Fibroblast of pulmonary artery (primary cell): Measurements from ENCODE around the gene PGA5.

Experiments used
- DNase-seq: peaks from one replicate; pipeline ENCODE4 v3.0.0-alpha.2; 2010; ENCODE audit warnings: low read depth
- H3K4me3 ChIP-seq: replicated peaks from 2 replicates; pipeline ENCODE4 v1.5.1; 2011; ENCODE audit warnings: low read depth, mild to moderate bottlenecking, control low read depth, low read length, moderate library complexity
- TF ChIP-seq, protein P1 (sequence below): IDR thresholded peaks from 2 replicates; pipeline ENCODE4 v1.5.1; 2011; ENCODE audit warnings: mild to moderate bottlenecking, control low read depth, low read length, inconsistent platforms; ENCODE audit errors: missing control alignments

PGA5 gene

DNA sequence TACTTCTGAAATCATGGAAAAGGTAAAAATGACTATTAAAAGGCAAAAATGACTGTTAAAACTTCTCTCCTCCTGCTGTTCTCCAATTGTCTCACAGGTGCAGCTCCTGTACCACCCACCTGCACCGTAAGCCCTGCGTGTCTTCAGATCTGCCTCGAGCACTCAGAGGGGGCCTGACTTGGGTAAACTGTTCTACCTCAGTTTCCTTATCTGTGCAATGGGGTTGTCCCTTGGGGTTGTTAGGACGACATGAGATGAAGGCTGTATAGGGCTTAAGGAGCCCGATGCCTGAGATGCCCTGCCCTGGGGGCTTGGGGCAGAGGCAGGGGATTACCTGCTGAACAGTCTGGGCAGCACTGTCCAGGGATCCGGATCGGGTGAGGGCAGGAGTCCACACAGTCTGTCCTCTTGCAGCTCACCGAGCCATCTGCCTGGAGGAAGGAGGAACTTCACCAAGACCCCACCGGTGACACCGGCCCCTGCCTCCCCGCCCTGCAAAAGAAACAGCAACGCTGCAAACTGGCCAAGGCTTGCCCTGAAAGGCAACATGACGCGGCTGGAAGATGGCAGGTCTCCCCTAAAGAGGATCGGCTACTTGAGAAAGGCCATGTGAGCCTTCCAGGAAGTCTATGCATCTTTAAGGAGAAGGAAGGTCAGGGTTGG lies 27.7 kb downstream of the PGA5 start:
- TF ChIP-seq, protein P1, sequence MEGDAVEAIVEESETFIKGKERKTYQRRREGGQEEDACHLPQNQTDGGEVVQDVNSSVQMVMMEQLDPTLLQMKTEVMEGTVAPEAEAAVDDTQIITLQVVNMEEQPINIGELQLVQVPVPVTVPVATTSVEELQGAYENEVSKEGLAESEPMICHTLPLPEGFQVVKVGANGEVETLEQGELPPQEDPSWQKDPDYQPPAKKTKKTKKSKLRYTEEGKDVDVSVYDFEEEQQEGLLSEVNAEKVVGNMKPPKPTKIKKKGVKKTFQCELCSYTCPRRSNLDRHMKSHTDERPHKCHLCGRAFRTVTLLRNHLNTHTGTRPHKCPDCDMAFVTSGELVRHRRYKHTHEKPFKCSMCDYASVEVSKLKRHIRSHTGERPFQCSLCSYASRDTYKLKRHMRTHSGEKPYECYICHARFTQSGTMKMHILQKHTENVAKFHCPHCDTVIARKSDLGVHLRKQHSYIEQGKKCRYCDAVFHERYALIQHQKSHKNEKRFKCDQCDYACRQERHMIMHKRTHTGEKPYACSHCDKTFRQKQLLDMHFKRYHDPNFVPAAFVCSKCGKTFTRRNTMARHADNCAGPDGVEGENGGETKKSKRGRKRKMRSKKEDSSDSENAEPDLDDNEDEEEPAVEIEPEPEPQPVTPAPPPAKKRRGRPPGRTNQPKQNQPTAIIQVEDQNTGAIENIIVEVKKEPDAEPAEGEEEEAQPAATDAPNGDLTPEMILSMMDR, result no peak
- no peak overlapping the region for H3K4me3 ChIP-seq
- DNase-seq, result no peak

- no peak overlapping the region for H3K4me3 ChIP-seq
- peak; percentile 49 for DNase-seq
- TF ChIP-seq, protein P1, result no peak
Measured at GRCh38 chr11:61270354-61271076, 29.5 kb downstream of the PGA5 start.

- TF ChIP-seq, protein P1, result no peak
- DNase-seq, result no peak
Measured at GRCh38 chr11:61272731-61273130, 31.8 kb downstream of the PGA5 start.

DNA sequence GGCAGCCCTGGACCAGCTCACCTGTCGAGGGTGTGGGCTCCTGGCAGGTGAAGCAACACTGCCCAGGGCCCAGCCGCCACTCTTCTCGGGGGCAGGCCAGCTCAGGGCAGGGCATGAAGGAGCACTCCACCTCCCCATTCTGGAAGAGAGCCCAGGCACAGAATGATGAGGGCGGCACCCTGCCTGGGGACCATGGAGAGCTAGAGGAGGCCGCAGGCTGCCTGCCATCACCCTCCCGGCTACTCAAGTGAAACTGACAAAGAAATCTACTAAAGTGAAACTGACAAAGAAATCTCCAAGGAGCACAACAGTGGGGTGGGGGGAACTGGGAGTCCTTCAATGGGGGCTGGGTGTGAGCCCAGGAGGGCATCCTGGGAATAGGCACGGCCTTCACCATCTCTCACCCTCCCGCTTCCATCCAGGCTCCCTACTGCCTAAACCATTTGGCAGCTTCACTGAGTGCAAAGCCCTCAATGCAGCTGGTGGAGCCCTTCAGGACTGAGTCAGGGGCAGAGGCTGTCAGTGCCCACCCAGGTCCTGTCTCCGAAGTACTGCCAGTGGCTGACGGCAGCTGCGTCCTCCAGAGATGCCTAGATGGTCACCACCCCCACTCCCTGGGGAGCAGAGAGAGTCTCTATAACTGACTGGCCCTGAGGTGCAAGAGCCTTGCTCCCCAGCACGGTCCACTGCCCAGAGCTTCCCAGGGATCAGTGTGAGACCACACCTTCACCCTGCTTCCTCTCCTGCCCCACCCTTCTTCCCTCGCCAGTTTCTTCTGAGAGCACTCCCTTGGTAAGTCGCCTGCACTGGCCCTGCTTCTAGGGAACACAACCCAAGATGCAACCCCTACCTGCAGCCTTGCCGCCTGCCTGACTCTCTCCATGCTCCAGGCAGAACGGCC lies 32.5 kb downstream of the PGA5 start:
- TF ChIP-seq, protein P1, result no peak
- no peak for DNase-seq
- H3K4me3 ChIP-seq, result no peak overlapping the region

More at GRCh38 chr11:61272731-61273130, 31.8 kb downstream of the PGA5 start:
- no peak overlapping the region for H3K4me3 ChIP-seq

GRCh38 chr11:61274084-61274483 lies 33.1 kb downstream of the PGA5 start:
- TF ChIP-seq, protein P1, result no peak
- H3K4me3 ChIP-seq, result no peak overlapping the region
- no peak for DNase-seq

DNA sequence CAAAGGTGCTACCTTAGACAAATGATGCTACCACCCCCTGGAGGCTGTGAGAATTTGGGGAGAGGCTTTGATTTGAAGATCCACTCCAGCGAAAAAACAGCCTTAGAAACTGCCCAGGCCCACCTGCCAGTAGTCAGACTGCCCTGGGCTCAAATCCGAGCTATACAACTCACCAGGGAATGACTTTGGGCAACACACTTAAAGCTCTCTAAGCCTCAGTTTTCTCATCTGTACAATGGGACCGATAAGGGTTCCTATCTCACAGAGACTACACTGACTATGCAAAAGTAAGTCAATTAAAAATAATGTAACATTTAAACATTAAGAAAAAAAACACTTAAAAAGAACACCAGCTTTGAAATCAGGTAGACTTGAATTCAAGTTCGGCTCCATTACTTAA lies 34.2 kb downstream of the PGA5 start:
- no peak overlapping the region for H3K4me3 ChIP-seq
- no peak for DNase-seq
- TF ChIP-seq, protein P1, result no peak
